GM23248 (cell line): ENCODE results near the gene CMBL.

ENCODE experiments used
- EZH2 ChIP-seq: fragments of 200-600 bp; sonication (generic); IDR thresholded peaks from 2 replicates; pipeline ENCODE4 v1.6.1; 2018; ENCODE audit warnings: antibody characterized with exemption, mild to moderate bottlenecking; ENCODE audit not compliant: insufficient read depth, poor library complexity, severe bottlenecking
- EZH2phosphoT487 ChIP-seq: fragments of 200-600 bp; sonication (generic); IDR thresholded peaks from 2 replicates; pipeline ENCODE4 v1.6.1; 2018; ENCODE audit warnings: antibody characterized with exemption, moderate library complexity, mild to moderate bottlenecking, low read depth; ENCODE audit not compliant: insufficient read depth

GRCh38 chr5:10233011-10233410, 74.7 kb downstream of the CMBL start:
- TF ChIP-seq EZH2phosphoT487 (no peak), EZH2 (no peak)
